ENCODE measurements around the gene SHKBP1.

- no peak for TF ChIP-seq POLR2A (IDR thresholded peaks at IDR 0.05)
- TF ChIP-seq, protein P1, sequence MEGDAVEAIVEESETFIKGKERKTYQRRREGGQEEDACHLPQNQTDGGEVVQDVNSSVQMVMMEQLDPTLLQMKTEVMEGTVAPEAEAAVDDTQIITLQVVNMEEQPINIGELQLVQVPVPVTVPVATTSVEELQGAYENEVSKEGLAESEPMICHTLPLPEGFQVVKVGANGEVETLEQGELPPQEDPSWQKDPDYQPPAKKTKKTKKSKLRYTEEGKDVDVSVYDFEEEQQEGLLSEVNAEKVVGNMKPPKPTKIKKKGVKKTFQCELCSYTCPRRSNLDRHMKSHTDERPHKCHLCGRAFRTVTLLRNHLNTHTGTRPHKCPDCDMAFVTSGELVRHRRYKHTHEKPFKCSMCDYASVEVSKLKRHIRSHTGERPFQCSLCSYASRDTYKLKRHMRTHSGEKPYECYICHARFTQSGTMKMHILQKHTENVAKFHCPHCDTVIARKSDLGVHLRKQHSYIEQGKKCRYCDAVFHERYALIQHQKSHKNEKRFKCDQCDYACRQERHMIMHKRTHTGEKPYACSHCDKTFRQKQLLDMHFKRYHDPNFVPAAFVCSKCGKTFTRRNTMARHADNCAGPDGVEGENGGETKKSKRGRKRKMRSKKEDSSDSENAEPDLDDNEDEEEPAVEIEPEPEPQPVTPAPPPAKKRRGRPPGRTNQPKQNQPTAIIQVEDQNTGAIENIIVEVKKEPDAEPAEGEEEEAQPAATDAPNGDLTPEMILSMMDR (IDR thresholded peaks at IDR 0.05): no peak
- no peak for TF ChIP-seq POLR2AphosphoS5 (IDR thresholded peaks at IDR 0.05)
Measured at GRCh38 chr19:40590464-40591265, 14.0 kb downstream of the SHKBP1 start.
